DND-41 (cell line): ENCODE data around the gene PDGFRA.

Experiments used
- ATAC-seq: fragments of 200-7000 bp; cut with Tn5 transposase; 3 replicates; pipeline ENCODE4 v1.9.1; 2021; ENCODE audit warnings: low read depth; ENCODE audit not compliant: insufficient read depth
- DNase-seq: peaks from one replicate; pipeline ENCODE4 v3.0.0-alpha.2; 2020
- H2AFZ ChIP-seq: 2 replicates; pipeline ENCODE4 v1.6.0; 2012; ENCODE audit warnings: low read depth, low read length
- H3K27ac ChIP-seq: 2 replicates; pipeline ENCODE4 v1.5.1; 2012; ENCODE audit warnings: low read length, inconsistent platforms
- H3K27me3 ChIP-seq: fragments of 200-600 bp; sonication (generic); 2 replicates; pipeline ENCODE4 v1.6.0; 2012; ENCODE audit warnings: low read length, mild to moderate bottlenecking, inconsistent platforms; ENCODE audit not compliant: insufficient read depth, poor library complexity
- H3K36me3 ChIP-seq: 2 replicates; pipeline ENCODE4 v1.5.1; 2012; ENCODE audit warnings: low read length, inconsistent platforms; ENCODE audit not compliant: insufficient read depth
- H3K4me1 ChIP-seq: 2 replicates; pipeline ENCODE4 v1.5.1; 2012; ENCODE audit warnings: mild to moderate bottlenecking, low read length; ENCODE audit not compliant: insufficient read depth
- H3K4me2 ChIP-seq: 2 replicates; pipeline ENCODE4 v1.6.0; 2012; ENCODE audit warnings: mild to moderate bottlenecking, moderate library complexity, low read length, inconsistent platforms; ENCODE audit not compliant: insufficient read depth
- H3K4me3 ChIP-seq, 2 experiments: fragments of 200-600 bp in 1 of 2; shearing (Covaris generic) in 1 of 2; 2 replicates each; pipeline ENCODE4 v1.5.1; 2012 to 2016; ENCODE audit warnings: inconsistent platforms in 2 of 2, low read length in 2 of 2, mild to moderate bottlenecking in 2 of 2, low read depth in 1 of 2, moderate library complexity in 1 of 2
- H3K79me2 ChIP-seq: 2 replicates; pipeline ENCODE4 v1.6.0; 2012; ENCODE audit warnings: low read length, inconsistent platforms; ENCODE audit not compliant: insufficient read depth
- H3K9ac ChIP-seq: 2 replicates; pipeline ENCODE4 v1.6.0; 2012; ENCODE audit warnings: low read depth, mild to moderate bottlenecking, inconsistent platforms, low read length, moderate library complexity
- H3K9me3 ChIP-seq: 2 replicates; pipeline ENCODE4 v1.5.1; 2012; ENCODE audit warnings: low read length, moderate library complexity, mild to moderate bottlenecking, inconsistent platforms; ENCODE audit not compliant: insufficient read depth, severe bottlenecking
- H4K20me1 ChIP-seq: 2 replicates; pipeline ENCODE4 v1.6.0; 2012; ENCODE audit warnings: low read length; ENCODE audit not compliant: insufficient read depth
- EZH2 ChIP-seq: IDR thresholded peaks from 3 replicates; pipeline ENCODE4 v1.6.1; 2012; ENCODE audit warnings: borderline replicate concordance, low read depth, mild to moderate bottlenecking, moderate library complexity, low read length, inconsistent platforms; ENCODE audit not compliant: severe bottlenecking
- TF ChIP-seq, protein P1 (sequence below): IDR thresholded peaks from 2 replicates; pipeline ENCODE4 v1.5.1; 2012; ENCODE audit warnings: borderline replicate concordance, low read length, moderate library complexity, mild to moderate bottlenecking; ENCODE audit not compliant: poor library complexity, severe bottlenecking; ENCODE audit errors: extremely low read depth

Gene PDGFRA

GRCh38 chr4:54281054-54281766, 52.1 kb downstream of the PDGFRA start:
- no peaks in the 10 kb centered on the region for H3K36me3 ChIP-seq
- no peaks in the 10 kb centered on the region for H4K20me1 ChIP-seq
- no peak overlapping the region for H3K27ac ChIP-seq
- H3K4me3 ChIP-seq: no peak overlapping the region
- TF ChIP-seq, protein P1, sequence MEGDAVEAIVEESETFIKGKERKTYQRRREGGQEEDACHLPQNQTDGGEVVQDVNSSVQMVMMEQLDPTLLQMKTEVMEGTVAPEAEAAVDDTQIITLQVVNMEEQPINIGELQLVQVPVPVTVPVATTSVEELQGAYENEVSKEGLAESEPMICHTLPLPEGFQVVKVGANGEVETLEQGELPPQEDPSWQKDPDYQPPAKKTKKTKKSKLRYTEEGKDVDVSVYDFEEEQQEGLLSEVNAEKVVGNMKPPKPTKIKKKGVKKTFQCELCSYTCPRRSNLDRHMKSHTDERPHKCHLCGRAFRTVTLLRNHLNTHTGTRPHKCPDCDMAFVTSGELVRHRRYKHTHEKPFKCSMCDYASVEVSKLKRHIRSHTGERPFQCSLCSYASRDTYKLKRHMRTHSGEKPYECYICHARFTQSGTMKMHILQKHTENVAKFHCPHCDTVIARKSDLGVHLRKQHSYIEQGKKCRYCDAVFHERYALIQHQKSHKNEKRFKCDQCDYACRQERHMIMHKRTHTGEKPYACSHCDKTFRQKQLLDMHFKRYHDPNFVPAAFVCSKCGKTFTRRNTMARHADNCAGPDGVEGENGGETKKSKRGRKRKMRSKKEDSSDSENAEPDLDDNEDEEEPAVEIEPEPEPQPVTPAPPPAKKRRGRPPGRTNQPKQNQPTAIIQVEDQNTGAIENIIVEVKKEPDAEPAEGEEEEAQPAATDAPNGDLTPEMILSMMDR: no peak
- TF ChIP-seq EZH2: no peak
- no peak overlapping the region for H2AFZ ChIP-seq
- ATAC-seq (no peak), DNase-seq (no peak)
- no peak overlapping the region for H3K4me2 ChIP-seq
- H3K79me2 ChIP-seq: no peaks in the 10 kb centered on the region
- no peak overlapping the region for H3K9ac ChIP-seq
- H3K9me3 ChIP-seq: peaks cover 4% of the 10 kb centered on the region
- H3K4me1 ChIP-seq: no peaks in the 10 kb centered on the region
- no peaks in the 10 kb centered on the region for H3K27me3 ChIP-seq

DNA sequence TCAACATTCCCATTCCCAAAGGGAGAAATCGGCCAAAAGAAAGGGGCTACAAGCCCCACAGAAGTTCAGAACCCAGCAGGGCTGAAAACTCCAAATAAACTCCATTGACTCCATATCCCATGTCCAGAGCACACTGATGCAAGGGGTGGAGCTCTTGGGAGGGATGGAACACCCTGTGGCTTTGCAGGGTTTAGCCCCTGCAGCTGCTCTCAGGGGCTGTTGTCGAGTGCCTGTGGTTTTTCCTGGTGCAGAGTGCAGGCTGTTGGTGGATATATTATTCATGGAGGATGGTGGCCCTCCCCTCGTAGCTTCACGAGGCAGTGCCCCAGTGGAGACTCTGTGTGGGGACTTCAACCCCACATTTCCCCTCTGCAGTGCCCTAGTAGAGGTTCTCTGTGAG, 53.7 kb downstream of the PDGFRA start:
- H4K20me1 ChIP-seq: no peaks in the 10 kb centered on the region
- DNase-seq (no peak), ATAC-seq (no peak)
- H2AFZ ChIP-seq: no peak overlapping the region
- no peak overlapping the region for H3K9ac ChIP-seq
- H3K9me3 ChIP-seq: peaks cover 4% of the 10 kb centered on the region
- H3K79me2 ChIP-seq: no peaks in the 10 kb centered on the region
- no peaks in the 10 kb centered on the region for H3K4me1 ChIP-seq
- no peak for TF ChIP-seq EZH2
- TF ChIP-seq, protein P1: no peak
- no peak overlapping the region for H3K27ac ChIP-seq
- no peaks in the 10 kb centered on the region for H3K36me3 ChIP-seq
- H3K4me3 ChIP-seq: no peak overlapping the region
- no peak overlapping the region for H3K4me2 ChIP-seq
- no peaks in the 10 kb centered on the region for H3K27me3 ChIP-seq

DNA sequence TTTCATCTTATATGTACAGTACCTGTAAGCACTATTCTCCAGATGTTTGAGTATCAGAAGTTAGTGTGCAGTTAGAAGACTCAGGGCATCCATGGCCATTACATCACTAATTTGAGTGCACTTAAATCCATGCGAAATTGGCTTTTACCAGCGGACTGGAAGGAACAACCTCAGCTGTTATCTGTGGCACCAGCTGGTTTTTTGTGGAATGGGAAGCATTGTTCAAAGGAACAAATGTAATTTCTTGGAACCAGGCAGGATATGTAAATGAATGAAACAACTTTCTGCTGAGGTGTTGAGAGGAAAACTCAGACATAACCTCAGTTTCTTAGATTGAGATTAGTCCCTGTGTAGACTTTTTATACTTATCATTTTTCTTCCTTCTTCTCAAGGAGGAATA, 60.2 kb downstream of the PDGFRA start:
- H3K27me3 ChIP-seq: no peaks in the 10 kb centered on the region
- no peak overlapping the region for H3K4me3 ChIP-seq
- ATAC-seq (no peak), DNase-seq (no peak)
- no peak overlapping the region for H3K27ac ChIP-seq
- H3K9ac ChIP-seq: no peak overlapping the region
- no peaks in the 10 kb centered on the region for H3K36me3 ChIP-seq
- TF ChIP-seq, protein P1: no peak
- no peak for TF ChIP-seq EZH2
- H2AFZ ChIP-seq: no peak overlapping the region
- H3K4me1 ChIP-seq: no peaks in the 10 kb centered on the region
- H3K9me3 ChIP-seq: no peaks in the 10 kb centered on the region
- H3K4me2 ChIP-seq: no peak overlapping the region
- no peaks in the 10 kb centered on the region for H3K79me2 ChIP-seq
- no peaks in the 10 kb centered on the region for H4K20me1 ChIP-seq

- no peak overlapping the region for H2AFZ ChIP-seq
- no peaks in the 10 kb centered on the region for H3K4me1 ChIP-seq
- no peak overlapping the region for H3K27ac ChIP-seq
- H3K27me3 ChIP-seq: no peaks in the 10 kb centered on the region
- DNase-seq (no peak), ATAC-seq (no peak)
- no peak overlapping the region for H3K4me2 ChIP-seq
- no peaks in the 10 kb centered on the region for H3K79me2 ChIP-seq
- no peaks in the 10 kb centered on the region for H4K20me1 ChIP-seq
- TF ChIP-seq, protein P1: no peak
- no peak for TF ChIP-seq EZH2
- H3K9ac ChIP-seq: no peak overlapping the region
- no peak overlapping the region for H3K4me3 ChIP-seq
- H3K9me3 ChIP-seq: peaks cover 2% of the 10 kb centered on the region
- H3K36me3 ChIP-seq: no peaks in the 10 kb centered on the region
Measured at GRCh38 chr4:54290980-54291379, 61.9 kb downstream of the PDGFRA start.
